HuH-7.5 (cell line): ENCODE data around the gene SCCPDH.
"Not testable (repeated sequence)": the region's sequence is repeated elsewhere in the genome, so short reads cannot be mapped to it uniquely, and the experiment has no call there.

ENCODE experiments used
- DNase-seq: peaks from one replicate; pipeline ENCODE4 v3.0.0; 2011; ENCODE audit warnings: low spot score

SCCPDH gene

DNA sequence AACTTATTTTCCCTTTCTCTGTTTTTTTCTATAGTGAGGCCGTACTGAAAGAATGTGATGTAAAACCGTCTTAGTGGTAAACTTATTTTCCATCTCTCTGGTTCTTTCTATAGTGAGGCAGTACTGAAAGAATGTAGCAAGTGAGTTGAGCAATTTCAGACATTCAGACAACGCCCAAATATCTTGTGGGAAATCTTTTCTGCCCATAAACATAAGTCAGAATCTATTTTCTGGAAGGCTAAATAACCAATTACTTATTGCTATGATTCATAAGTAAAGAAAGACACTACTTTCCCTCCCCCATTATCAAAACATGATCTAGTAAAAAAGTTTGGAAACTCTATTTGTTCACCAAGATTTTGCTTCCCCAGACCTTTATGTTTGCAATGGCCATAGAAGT lies 18.8 kb upstream of the SCCPDH start:
- DNase-seq, result no peak

DNA sequence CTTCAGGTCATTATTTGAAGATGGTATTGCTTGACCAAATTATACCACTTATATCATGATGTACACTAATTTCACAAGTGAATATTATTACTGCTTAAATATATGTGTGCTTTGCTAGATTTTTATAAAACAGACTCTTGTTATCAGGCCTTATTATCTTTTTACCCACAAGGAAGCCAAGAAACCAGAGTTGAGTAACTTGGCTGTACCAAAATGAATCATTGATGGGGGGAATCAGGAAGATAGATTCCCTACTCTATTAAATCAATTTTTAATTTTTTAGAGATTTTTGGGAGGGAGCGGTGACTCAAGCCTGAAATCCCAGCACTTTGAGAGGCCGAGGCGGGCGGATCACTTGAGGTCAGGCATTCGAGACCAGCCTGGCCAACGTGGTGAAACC lies 16.0 kb upstream of the SCCPDH start:
- DNase-seq, result no peak

DNA sequence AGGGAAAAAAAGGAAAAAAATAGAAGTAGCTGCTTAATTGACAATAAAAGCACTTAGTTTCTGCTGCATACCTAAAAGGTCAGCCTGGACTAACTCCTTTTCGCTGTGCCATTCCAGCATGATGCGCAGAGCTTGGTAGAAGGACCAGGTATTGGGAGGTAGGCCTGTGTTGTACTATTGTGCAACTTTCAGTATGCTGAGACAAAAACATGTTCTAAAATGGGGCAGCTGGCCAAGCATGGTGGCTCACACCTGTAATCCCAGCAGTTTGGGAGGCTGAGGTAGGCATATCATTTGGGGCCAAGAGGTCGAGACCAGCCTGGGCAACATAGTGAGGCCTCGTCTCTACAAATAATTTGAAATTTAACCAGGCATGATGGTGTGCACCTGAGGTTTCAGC lies 15.0 kb upstream of the SCCPDH start:
- DNase-seq, result no peak

DNA sequence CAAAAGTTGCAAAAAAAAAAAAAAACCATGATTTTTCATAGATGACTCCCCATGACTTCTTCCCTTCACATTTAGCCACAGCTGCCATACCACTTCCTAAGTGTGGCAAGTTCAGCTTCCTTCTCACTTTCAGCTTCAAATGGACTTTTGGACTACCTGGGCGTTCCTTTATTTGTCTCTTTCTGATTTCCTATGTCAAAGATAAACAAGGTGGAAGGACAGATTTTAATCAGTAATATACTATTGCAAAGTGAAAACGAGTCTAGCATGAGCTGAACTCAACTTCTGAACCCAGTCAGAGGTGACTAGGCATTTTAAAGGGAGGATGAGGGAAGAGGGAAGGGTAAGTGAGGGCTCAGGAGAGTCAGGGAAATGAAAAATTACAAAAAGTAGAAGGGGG lies 14.4 kb upstream of the SCCPDH start:
- DNase-seq, result no peak

DNA sequence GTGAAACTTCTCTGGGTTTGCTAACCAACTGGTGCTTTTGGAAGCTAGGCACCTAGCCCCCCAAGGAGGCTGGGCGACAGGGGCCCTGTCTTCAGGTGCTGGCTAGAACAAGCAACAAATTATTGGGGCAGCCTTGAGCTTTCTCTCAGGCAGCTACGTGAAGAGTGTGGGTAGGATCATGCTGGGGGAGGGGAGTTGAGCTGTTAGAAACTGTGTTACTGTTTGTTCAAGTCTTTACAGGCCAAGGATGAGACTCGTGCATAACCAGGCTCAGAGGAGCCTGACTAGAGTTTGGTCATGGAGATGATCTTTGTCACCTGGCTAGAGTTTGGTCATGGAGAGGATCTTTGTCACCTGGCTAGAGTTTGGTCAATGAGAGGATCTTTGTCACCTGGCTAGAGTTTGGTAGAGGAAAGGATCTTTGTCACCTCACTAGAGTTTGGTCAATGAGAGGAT lies 12.6 kb upstream of the SCCPDH start:
- DNase-seq, result no peak

DNA sequence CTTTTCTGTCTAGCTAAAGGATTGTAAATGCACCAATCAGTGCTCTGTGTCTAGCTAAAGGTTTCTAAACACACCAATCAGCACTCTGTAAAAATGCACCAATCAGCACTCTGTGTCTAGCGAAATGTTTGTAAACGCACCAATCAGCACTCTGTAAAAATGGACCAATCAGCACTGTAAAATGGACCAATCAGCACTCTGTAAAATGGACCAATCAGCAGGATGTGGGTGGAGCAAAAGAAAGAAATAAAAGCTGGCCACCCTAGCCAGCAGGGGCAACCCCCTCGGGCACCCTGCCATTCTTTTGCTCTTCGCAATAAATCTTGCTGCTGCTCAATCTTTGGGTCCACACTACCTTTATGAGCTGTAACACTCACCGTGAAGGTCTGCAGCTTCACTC lies 11.8 kb upstream of the SCCPDH start:
- DNase-seq, result not testable (repeated sequence)

DNA sequence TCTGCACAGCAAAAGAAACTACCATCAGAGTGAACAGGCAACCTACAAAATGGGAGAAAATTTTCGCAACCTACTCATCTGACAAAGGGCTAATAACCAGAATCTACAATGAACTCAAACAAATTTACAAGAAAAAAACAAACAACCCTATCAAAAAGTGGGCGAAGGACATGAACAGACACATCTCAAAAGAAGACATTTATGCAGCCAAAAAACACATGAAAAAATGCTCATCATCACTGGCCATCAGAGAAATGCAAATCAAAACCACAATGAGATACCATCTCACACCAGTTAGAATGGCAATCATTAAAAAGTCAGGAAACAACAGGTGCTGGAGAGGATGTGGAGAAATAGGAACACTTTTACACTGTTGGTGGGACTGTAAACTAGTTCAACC lies 4.8 kb upstream of the SCCPDH start:
- DNase-seq, result not testable (repeated sequence)

DNA sequence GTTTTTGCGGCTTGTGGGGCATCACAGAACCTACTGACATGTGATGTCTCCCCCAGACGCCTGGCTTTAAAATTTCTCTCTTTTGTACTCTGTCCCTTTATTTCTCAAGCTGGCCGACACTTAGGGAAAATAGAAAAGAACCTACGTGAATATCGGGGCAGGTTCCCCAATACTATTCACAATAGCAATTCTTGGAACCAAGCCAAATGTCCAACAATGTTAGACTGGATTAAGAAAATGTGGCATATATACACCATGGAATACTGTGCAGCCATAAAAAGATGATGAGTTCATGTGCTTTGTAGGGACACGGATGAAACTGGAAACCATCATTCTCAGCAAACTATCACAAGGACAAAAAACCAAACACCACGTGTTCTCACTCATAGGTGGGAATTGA lies 3.4 kb upstream of the SCCPDH start:
- not testable (repeated sequence) for DNase-seq

DNA sequence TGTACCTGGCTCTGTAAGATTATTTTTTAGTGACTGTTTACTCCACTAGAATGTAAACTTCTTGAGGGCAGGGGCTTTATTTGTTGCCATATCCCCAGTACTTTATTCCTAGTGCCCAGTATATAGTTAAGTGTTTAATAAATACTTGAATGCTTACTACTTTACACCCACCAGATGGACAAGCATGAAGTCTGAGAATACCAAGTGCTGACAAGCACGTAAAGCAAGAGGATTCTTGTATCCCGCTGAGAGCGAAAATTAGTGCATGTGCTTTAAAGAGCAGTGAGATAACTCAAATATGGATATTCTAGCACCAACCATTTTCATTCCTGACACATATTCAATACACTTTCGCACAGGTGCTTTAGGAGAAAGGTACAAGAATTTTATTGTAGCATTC lies 1.5 kb upstream of the SCCPDH start:
- DNase-seq, result no peak

DNA sequence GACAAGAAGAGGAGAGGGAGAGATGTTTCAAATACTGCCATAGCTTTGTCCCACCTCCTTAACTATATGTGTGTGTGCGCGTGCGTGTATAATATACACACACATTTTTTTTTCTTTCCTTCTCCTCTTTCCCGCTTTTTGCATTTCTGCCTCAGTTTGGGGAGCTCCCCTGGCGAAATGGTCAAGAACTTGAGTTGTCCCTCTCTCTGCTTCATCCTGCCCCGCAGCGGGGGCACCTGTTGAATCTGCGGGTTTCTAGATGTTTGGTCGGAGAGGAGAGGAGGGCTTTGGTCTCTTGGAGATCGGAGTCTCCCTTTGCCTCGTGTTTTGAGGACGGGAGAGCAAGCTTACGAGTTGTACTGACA lies 504 bp downstream of the SCCPDH start:
- peak; percentile 46 for DNase-seq

DNA sequence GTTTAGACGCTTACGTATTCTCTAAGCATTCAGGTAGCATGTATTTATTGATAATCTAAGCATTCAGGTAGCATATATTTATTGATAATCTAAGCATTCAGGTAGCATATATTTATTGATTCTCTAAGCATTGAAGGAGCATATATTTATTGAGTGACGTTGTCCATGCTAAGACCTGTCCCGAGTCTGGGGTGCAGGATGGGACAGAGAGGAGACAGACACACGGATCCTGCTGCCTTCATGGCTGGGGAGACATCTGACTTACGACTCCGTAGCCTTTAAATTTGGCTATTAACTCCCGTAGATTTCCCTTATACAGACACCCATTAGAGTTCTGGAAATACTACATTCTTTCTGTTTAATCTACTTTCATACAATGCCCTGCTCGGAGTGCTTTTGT lies 982 bp downstream of the SCCPDH start:
- peak; percentile 45 for DNase-seq

DNA sequence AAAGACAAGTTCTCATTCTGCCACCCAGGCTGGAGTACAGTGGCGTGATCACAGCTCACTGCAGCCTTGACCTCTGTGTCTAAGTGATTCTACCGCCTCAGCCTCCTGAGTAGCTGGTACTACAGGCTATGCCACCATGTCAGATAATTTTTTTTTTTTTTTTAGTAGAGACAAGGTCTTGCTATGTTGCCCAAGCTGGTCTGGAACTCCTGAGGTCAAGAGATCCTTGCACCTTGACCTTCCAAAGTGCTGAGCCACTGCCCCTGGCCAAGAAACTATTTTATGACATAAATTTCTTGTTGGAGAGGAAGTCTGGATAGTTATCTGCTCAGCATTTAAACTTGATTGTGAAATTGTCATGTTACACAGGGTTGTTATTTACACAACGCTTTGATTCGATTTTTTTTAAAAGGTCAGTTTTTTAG lies 2.1 kb downstream of the SCCPDH start:
- DNase-seq, result peak; percentile 36

DNA sequence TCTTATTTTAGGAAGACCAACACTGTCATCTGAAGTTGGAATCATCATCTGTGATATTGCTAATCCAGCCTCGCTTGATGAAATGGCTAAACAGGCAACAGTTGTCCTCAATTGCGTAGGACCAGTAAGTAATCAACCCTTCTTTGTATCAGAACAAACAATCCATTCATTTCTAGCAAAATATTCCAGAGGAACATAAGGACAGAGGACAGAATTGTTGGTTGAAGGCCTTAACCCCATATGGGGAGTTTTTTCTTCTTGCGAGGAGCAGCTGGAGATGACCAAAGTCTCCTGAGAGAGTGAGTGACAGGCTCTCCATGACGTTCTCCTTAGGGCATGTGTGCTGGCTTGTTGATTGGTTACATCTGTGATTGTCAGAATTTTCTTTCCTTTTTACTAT lies 2.7 kb downstream of the SCCPDH start:
- DNase-seq, result no peak

DNA sequence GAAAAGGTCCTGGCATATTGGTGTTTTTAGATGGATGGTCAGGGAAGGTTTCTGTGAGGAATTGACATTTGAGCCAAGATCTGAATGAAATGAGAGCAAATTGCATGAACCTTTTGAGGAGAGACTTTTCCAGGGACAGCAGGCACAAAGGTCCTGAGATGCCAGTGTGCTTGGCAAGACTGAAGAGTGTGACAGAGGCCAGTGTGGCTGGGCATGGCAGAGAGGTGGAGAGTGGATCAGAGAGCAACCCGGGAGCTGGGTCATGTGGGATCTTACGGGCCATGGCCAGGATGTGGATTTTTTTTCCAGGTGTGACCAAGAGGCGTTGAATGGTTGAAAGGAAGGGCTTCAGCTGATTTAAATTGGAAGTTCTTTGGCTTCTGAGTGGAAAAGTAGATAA lies 3.4 kb downstream of the SCCPDH start:
- DNase-seq, result no peak

DNA sequence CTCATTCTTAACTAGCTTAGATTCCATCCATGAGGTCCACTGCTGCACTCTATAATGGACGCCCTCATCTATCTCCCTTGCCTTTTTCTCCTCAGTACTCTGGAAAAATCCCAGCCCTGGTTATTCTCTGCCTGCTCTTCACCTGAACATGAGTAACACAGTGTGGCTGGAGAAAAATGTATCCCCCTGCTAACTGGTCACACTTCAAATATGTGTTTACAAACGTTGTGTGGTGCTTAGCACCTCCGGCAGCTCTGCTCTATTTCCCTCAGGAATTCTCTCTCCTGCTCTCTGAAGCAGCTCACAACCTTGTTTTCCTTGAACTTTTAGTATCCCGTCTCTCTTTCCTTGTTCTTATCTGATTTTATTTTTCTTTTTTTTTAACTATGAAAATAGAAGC lies 4.1 kb downstream of the SCCPDH start:
- DNase-seq, result no peak

DNA sequence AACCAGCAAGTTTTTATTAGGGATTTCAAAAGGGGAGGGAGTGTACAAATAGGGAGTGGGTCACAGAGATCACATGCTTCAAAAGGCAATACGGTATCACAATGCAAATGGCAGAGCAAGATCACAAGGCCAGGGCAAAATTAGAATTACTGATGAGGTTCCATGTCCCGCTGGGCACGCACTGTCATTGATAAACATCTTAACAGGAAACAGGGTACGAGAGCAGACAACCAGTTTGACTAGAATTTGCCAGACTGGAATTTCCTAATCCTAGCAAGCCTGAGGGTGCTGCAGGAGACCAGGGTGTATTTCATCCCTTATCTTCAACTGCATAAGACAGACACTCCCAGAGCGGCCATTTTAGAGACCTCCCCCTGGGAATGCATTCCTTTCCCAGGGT lies 4.8 kb downstream of the SCCPDH start:
- DNase-seq, result not testable (repeated sequence)

DNA sequence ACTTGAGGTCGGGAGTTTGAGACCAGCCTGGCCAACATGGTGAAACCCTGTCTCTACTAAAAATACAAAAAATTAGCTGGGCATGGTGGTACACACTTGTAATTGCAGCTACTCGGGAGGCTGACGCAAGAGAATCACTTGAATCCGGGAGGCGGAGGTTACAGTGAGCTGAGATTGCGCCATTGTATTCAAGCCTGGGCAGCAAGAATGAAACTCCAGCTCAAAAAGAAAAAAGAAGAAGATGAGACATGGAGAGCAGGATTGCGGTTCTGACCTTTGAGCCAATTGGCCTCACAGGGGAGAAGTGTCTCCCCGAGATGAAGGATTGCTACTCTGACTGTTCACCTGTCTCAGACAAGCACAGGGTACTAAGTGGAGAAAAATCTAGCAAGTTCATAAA lies 6.6 kb downstream of the SCCPDH start:
- no peak for DNase-seq

DNA sequence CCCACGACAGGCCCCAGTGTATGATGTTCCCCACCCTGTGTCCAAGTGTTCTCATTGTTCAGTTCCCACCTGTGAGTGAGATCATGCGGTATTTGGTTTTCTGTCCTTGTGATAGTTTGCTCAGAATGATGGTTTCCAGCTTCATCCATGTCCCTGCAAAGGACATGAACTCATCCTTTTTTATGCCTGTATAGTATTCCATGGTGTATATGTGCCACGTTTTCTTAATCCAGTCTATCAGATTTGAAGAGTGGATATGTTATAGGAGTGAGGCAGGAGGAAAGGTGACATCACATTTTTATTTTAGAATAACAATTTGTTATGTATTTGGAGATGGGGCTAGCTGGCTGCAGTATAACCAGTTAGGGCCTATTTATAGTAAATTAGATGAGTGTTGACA lies 7.7 kb downstream of the SCCPDH start:
- DNase-seq, result not testable (repeated sequence)

DNA sequence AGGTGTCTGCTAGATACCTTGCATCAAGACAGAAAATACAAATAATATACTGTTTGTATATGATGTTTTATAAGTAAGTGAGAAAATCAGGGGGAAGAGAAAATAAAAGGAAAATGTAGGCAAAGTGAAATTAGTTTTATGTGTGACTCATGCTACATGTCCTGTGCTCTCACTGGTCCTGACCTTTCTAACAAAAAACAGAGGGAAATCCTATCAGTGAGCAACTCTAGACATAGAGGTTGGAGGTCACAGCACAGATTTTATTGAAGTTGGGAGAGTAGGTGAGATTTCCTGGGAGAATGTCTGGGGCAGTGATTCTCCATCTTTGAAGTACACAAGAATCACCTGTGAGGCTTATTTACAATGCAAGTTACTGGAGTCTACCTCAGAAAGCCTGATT lies 9.5 kb downstream of the SCCPDH start:
- DNase-seq, result no peak

DNA sequence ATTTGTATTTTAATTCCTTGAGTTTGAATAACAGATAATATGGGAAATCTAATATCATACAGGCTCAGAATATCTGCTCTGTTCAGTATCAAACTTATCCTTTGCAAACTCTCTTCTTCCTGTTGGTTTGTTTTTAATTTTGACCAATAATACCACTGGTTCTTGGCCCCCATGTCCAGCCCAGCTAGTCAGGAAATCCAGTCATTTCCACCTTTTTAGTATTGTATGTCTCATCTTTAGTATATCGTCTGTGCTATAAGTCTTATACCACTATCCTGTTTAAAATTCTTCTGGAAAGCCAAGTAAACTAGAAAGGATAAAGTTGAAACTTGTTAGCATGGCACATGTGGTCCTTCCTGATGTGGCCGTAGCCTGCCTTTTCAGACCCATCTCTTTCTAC lies 10.7 kb downstream of the SCCPDH start:
- DNase-seq, result no peak

DNA sequence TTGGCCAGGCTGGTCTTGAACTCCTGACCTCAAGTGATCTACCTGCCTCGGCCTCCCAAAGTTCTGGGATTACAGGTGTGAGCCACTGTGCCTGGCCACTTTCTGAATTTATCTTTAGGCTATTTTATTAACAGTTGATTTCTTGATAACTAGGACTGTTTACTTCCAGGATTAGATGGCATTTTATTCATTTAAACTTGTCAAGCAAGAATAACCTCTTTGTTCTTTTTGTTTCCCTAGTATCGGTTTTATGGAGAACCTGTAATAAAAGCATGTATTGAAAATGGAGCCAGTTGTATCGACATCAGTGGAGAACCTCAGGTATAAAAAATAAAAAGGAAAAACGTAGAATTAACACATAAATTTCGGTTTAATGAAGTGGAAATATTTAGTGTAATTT lies 11.5 kb downstream of the SCCPDH start:
- DNase-seq, result no peak

DNA sequence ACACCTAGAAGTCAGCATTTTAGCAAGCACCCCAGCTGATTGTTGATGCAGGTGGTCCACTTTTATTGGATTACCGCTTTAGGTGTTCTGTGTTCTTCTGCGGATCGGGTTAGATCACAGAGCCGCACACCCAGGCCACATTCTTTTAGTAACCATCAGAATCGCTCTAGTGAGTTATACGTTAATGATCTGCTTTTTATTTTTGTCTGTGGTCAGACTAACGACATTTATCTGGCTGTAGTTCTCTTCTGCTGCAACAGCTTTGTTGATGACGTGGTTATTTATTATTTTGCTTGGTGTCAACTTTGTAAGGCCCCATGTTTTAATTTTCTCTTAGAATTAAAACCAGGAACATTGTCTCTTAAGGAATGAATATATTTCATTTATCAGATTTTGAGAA lies 18.2 kb downstream of the SCCPDH start:
- no peak for DNase-seq

DNA sequence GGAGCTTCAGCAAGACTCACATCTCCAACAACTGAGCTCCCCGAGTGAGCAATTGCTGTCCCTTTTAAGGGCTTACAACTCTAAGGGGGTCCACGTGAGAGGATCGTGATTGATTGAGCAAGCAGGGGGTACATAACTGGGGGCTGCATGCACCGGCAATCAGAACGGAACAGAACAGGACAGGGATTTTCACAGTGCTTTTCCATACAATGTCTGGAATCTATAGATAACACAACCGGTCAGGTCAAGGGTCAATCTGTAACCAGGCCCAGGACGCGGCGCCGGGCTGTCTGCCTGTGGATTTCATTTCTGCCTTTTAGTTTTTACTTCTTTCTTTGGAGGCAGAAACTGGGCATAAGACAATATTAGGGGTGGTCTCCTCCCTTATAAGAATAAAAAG lies 21.9 kb downstream of the SCCPDH start:
- not testable (repeated sequence) for DNase-seq

DNA sequence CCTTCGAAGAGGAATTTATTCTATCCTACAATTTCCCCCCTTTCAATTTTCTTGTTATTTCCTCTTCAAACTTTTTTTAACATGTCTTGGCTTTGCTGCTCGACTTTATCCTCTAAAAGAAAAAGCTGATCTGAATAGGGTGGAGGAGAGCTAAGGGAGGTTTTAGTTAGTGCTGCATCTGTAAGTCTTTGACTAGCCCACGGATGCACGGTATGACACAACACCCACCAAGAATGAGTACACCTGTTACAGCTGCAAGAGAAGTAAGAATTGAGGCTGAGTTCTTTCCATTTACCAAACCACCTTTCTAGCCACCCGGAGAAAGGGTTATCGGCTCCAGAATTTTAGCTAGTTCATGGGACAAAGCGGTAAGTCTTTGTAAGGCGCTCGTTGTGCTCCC lies 23.8 kb downstream of the SCCPDH start:
- DNase-seq, result no peak

DNA sequence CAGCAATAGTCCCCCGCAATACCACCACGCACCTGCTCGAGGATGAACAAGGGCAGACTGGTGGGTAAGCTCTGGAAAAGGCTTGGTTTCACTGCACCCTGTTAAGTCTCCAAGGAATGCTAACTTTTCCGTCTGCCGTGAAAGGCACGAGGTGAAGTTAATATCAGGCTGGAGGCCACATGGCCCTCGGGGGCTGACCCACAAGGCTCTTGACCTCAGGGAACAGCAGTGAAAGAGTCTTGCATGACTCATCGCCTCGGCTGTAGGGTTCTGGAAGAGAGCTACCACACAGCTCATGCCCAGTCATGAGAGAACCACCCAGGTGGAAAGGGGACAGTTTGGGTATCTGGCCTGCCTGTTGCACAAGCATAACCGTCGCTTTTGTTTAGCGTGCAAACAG lies 24.7 kb downstream of the SCCPDH start:
- DNase-seq, result no peak
